Peyer's patch (tissue), 4 donors: ENCODE data around the gene SLC36A3.

ENCODE experiments used
- CTCF ChIP-seq, 6 experiments: fragments of 450-650 bp in 4 of 6; fragments of 200-600 bp in 2 of 6; sonication (generic) in 1 of 6; IDR thresholded peaks; one replicate each; pipeline ENCODE4 v1.5.1; 2017 to 2019; ENCODE audit warnings: antibody characterized with exemption in 6 of 6, mild to moderate bottlenecking in 3 of 6, moderate library complexity in 1 of 6
- POLR2A ChIP-seq, 2 donors: fragments of 450-650 bp; IDR thresholded peaks; one replicate each; pipeline ENCODE4 v1.5.1; 2017; ENCODE audit warnings: antibody characterized with exemption in 2 of 2, mild to moderate bottlenecking in 2 of 2, moderate library complexity in 2 of 2

- TF ChIP-seq POLR2A (IDR thresholded peaks at IDR 0.05), result no peak
- no peak for TF ChIP-seq CTCF (IDR thresholded peaks at IDR 0.05)
These were observed 60.0 kb downstream of the SLC36A3 start for GRCh38 chr5:151243564-151243963.
